Activated T-helper 2 cell treated with anti-CD3 and anti-CD28 coated beads, Interferon-gamma antibody, Interleukin-2, Interleukin-4, amounts not matched to agents 10 μg/mL and 5 μg/mL and 100 μg/mL, durations not matched to agents 14 hours and 24 hours and 36 hours (primary cell): ENCODE measurements around the gene KIF3A. TPM values are rescaled to one million over a fixed set of nuclear protein-coding genes. Genes with fewer than 3 reads are reported as not detected.

Source experiments
- DNase-seq: peaks from one replicate; pipeline ENCODE4 v3.0.0; 2021; ENCODE audit warnings: low spot score
- H3K27ac Mint-ChIP-seq: one replicate; pipeline ENCODE4 v1.8.0; 2021; ENCODE audit warnings: mixed read lengths
- H3K27me3 Mint-ChIP-seq: one replicate; pipeline ENCODE4 v1.8.0; 2021; ENCODE audit warnings: low read depth, mixed read lengths
- H3K36me3 Mint-ChIP-seq: one replicate; pipeline ENCODE4 v1.8.0; 2021; ENCODE audit warnings: low read depth, mixed read lengths
- H3K4me1 Mint-ChIP-seq: one replicate; pipeline ENCODE4 v1.8.0; 2021; ENCODE audit warnings: low read depth, mixed read lengths
- H3K4me3 Mint-ChIP-seq: one replicate; pipeline ENCODE4 v1.8.0; 2021; ENCODE audit warnings: low read depth, mild to moderate bottlenecking, moderate library complexity, mixed read lengths
- H3K9me3 Mint-ChIP-seq: one replicate; pipeline ENCODE4 v1.8.0; 2021; ENCODE audit warnings: mixed read lengths
- intact Hi-C: fragments of 100-400 bp; cut with micrococcal nuclease; formaldehyde crosslinking; loops from one replicate; pipeline ENCODE4 v1.15.1; 2023
- total RNA-seq: library from RNA; stranded (reverse); gene quantifications from 2 replicates; pipeline ENCODE4 v1.2.3, GENCODE V29; 2022

KIF3A gene
- total RNA-seq, 1 donor from 2014 or later, result 41.4 TPM

DNA sequence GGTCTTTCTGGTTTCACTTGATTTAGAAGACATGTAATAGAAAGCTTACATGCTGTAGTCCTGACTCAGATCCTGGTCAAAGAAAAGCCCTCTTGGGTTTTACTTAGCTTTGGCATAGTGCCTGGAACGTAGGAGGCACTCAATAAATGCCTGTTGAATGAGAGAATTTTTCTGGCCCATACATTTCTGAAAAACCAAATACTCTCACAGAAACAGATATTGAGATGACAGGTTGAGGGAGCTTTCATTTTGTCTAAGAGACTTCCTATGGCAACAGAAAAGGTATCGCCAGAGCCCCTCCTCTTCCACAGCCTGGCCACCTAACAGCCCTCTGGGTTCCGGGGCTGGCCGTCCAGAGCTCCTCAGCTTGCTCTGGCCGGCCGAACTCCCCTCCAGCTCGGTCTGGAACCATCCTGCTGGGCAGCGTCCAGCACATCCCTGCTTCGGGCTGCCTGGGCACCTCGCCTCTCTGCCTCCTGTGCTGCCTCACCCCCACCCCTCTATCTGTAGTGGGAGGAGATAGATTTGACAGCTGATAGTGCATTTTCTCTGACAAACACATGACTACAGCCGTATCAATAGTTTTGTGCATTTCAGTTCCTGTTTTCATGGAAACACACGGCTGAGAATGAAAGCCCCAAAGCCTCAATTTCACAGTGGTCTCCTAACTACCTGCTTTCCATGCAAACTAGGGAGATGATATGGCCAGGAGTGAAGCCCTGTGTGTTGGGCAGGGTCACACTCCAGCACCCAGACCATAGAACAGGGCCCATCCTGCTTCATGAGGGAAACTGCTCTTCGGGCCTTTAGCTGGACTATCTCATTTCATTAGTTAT lies 62.5 kb downstream of the KIF3A start:
- intact Hi-C loops, result loop anchor here (1.0 to 2.0 kb wide), 5 partner anchors 12 to 40 kb away; partner anchors contain the start of gene IL13
- Mint-ChIP-seq H3K27me3 (no peaks in the 10 kb centered on the region), H3K4me3 (peak overlapping the region; percentile 70), H3K27ac (peak overlapping the region; percentile 95), H3K4me1 (peaks cover 40% of the 10 kb centered on the region), H3K36me3 (peaks cover 10% of the 10 kb centered on the region), H3K9me3 (peaks cover 7% of the 10 kb centered on the region)
- DNase-seq, result no peak

DNA sequence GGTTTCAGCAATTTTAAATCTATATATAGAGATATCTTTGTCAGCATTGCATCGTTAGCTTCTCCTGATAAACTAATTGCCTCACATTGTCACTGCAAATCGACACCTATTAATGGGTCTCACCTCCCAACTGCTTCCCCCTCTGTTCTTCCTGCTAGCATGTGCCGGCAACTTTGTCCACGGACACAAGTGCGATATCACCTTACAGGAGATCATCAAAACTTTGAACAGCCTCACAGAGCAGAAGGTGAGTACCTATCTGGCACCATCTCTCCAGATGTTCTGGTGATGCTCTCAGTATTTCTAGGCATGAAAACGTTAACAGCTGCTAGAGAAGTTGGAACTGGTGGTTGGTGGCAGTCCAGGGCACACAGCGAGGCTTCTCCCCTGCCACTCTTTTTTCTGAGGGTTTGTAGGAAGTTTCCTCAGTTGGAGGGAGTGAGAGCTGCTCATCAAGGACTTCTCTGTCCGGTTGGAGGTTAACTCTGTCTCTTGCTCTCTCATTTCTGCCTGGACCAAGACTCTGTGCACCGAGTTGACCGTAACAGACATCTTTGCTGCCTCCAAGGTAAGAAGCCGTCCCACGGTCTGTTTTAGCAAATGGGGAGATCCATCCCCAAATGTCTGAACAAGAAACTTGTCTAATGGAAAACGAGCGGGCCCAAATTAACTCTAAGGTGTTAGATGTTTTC lies 63.3 kb downstream of the KIF3A start, which contains the start of gene IL4:
TSS of gene IL4 (plus strand) at position 51 of the 692 bp plus-strand sequence. CDS start at position 113, 62 bp downstream.
- H3K4me1 Mint-ChIP-seq, result peaks cover 40% of the 10 kb centered on the region
- H3K9me3 Mint-ChIP-seq, result peaks cover 7% of the 10 kb centered on the region
- peaks cover 8% of the 10 kb centered on the region for H3K36me3 Mint-ChIP-seq
- no peaks in the 10 kb centered on the region for H3K27me3 Mint-ChIP-seq
- peak within 1 kb of the TSS; percentile 70 for H3K4me3 Mint-ChIP-seq
- intact Hi-C loops, result loop anchor here (1.0 to 2.0 kb wide), 5 partner anchors 11 to 39 kb away; partner anchors contain the start of gene IL13
- no peak for DNase-seq
- peak within 1 kb of the TSS; percentile 95 for H3K27ac Mint-ChIP-seq

DNA sequence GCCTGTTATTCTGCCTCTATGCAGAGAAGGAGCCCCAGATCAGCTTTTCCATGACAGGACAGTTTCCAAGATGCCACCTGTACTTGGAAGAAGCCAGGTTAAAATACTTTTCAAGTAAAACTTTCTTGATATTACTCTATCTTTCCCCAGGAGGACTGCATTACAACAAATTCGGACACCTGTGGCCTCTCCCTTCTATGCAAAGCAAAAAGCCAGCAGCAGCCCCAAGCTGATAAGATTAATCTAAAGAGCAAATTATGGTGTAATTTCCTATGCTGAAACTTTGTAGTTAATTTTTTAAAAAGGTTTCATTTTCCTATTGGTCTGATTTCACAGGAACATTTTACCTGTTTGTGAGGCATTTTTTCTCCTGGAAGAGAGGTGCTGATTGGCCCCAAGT lies 63.9 kb downstream of the KIF3A start:
- intact Hi-C loops, result no loop called here
- H3K4me3 Mint-ChIP-seq, result no peak overlapping the region

DNA sequence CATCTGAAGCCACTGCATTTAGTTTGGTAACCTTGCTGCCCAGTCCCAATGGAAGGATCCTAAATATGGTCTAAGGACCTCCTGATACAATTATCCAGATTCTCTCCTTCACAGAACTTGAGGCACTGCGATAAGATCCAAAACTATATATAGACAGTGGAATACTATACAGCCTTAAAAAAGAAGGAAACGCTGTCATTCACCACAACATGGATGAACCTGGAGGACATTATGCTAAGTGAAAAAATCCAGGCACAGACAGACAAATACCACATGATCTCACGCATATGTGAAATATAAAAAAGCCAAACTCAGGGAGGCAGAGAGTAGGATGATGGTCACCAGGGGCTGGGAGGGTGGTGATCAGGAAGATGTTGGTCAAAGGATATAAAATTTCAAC lies 66.3 kb downstream of the KIF3A start:
- no peaks in the 10 kb centered on the region for H3K27me3 Mint-ChIP-seq
- intact Hi-C loops, result no loop called here
- H3K4me3 Mint-ChIP-seq, result no peak overlapping the region
- peaks cover 43% of the 10 kb centered on the region for H3K4me1 Mint-ChIP-seq
- no peak for DNase-seq
- peaks cover 7% of the 10 kb centered on the region for H3K9me3 Mint-ChIP-seq
- no peak overlapping the region for H3K27ac Mint-ChIP-seq
- H3K36me3 Mint-ChIP-seq, result peaks cover 3% of the 10 kb centered on the region

More for the DNA sequence above, 63.9 kb downstream of the KIF3A start:
- H3K27me3 Mint-ChIP-seq, result no peaks in the 10 kb centered on the region
- H3K36me3 Mint-ChIP-seq, result peaks cover 8% of the 10 kb centered on the region
- H3K4me1 Mint-ChIP-seq, result peaks cover 40% of the 10 kb centered on the region
- H3K9me3 Mint-ChIP-seq, result peaks cover 7% of the 10 kb centered on the region
- DNase-seq, result no peak
- peak overlapping the region; percentile 95 for H3K27ac Mint-ChIP-seq

DNA sequence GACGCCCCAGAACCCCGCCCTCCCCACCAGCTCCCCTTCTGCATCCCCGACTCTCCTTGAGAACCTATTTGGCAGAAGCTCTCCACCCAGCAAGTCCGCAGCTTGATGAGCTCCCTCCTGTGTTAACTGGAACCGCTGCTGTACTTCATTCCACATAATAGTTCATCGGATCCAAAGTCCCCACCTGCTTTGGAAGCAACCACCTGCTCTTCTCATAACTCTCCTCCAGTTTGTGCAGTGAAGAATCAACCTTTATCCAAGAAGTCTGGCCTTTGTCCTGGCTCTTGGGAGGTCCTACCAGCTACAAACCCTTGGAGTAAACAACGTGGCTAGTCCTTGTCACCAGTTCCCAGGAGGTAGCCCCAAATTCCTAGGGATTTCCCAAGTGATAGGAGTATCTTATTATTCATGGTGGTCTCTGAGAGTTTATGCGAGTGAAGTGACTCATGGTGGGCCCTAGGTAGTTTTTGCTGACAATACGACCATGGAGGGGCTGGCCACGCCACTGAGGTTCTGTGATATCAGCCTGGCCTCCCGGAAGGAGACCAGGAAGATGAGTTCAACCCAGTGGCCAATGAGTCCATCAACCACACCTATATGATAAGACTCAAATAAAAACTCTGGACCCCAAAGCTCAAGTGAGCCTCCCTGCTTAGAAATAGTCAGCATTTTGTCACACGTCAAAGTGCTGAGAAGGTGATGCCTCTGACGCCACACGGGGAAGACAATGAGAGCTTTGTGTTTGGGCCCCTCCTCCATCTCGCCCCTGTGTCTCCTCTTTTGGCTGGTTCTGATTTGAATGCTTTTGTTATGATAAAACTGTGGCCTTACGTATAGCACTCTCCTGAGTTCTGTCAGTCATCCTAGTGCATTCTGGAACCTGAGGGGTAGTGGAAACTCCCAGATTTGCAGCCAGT lies 67.1 kb downstream of the KIF3A start:
- Mint-ChIP-seq H3K27ac (no peak overlapping the region), H3K36me3 (peaks cover 2% of the 10 kb centered on the region), H3K9me3 (peaks cover 7% of the 10 kb centered on the region), H3K4me3 (no peak overlapping the region), H3K27me3 (no peaks in the 10 kb centered on the region), H3K4me1 (peaks cover 40% of the 10 kb centered on the region)
- DNase-seq, result no peak
- intact Hi-C loops, result no loop called here

DNA sequence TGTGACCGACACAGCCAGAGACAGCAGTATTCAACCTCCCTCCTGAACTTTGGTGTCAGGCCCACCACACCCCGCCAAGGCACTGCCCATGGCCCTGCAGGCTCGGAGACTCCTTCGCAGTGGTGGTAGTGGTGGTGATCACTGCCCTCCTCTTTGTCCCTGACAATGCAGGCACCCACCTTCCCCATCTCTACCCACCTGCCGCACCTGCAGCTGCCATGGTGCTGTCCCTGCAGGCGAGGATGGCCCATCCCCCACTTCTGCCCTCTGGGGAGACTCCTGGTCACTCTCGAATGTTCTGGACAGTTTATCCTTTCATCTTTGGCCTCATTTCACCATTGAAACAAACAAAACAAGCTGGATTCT lies 67.9 kb downstream of the KIF3A start:
- H3K36me3 Mint-ChIP-seq, result no peaks in the 10 kb centered on the region
- intact Hi-C loops, result no loop called here
- no peak overlapping the region for H3K4me3 Mint-ChIP-seq
- H3K9me3 Mint-ChIP-seq, result peaks cover 7% of the 10 kb centered on the region
- H3K27me3 Mint-ChIP-seq, result no peaks in the 10 kb centered on the region
- no peak for DNase-seq
- H3K27ac Mint-ChIP-seq, result no peak overlapping the region
- H3K4me1 Mint-ChIP-seq, result peaks cover 38% of the 10 kb centered on the region

DNA sequence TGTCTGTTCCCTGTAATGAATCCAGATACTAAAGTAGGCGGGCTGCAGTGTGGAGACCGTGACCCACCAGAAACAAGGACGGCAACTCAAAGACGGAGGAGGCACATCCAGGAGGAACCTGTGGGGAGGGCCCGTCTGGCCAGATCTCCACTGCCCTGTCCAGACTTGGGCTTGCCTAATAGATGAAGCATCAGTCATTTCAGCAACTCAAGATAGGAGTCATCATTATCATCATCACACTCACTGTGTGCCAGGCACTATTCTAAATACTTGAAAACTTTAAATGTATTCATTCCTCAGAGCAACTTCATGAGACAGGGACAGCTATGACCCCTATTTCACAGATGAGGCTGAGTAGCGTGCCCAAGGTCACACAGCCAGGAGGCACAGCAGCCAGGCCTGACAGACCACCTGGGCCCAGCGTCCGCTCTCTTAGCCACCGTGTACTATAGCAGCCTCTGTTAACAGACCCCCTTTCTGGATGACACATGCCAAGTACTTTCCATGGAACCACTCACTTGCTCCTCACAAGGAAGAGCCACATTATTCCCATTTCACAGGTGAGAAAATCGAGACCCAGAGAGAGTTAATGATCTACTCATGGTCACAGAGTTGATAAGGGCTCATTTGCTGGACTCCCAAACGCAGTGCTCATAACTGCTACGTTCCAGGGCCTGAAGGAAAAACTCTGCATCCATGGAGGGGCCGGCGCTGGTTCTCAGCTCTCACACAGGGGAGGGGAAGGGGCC lies 68.5 kb downstream of the KIF3A start:
- no peak overlapping the region for H3K4me3 Mint-ChIP-seq
- no peak overlapping the region for H3K27ac Mint-ChIP-seq
- H3K9me3 Mint-ChIP-seq, result peaks cover 7% of the 10 kb centered on the region
- intact Hi-C loops, result no loop called here
- no peak for DNase-seq
- H3K36me3 Mint-ChIP-seq, result no peaks in the 10 kb centered on the region
- no peaks in the 10 kb centered on the region for H3K27me3 Mint-ChIP-seq
- peaks cover 38% of the 10 kb centered on the region for H3K4me1 Mint-ChIP-seq

DNA sequence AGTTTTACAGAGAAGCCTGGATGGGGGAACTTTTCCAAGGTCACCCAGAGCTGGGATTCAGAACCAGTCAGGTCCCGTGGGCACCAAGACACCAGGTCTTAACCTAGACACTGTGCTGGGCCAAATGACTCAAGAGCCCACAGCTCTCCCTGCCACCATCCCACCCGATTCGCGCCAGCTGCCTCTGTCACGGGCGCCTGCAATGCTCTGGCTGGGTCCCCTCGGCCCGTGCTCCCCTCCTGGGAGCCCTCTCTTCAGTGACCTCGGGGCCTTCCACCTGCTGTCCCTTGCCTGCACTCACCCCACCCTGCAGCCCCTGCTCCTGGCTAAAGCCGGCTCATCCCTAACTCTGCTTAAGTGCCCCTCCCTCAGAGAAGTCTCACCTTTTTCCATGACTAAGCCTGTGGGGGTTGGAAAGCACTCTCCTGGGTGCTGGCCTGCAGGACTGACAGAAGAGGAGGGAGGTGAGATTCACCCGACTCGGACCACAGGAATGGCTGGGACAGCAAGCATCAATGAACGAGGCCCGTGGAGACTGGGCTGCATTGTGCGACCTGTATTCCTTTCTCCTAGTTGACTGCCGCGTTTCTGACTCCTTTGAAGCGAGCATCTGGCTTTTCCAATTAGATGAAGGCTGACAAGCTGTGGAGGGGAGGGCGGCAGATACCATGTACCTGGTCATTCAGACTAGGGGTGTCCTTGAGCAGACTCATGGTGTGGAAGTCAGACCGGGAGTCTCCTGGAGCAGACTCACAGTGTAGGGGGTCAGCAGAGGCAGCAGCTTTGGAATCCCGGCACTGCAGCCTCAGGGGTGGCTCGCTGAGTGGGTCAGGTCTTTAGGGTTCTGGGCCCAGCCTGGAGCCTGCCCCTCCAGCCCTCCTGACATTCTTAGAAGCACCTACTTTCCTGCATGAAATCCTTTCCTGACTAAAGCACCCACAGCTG lies 69.3 kb downstream of the KIF3A start:
- intact Hi-C loops, result no loop called here
- Mint-ChIP-seq H3K27me3 (no peaks in the 10 kb centered on the region), H3K27ac (no peak overlapping the region), H3K4me1 (peaks cover 39% of the 10 kb centered on the region), H3K4me3 (no peak overlapping the region), H3K9me3 (peaks cover 7% of the 10 kb centered on the region), H3K36me3 (no peaks in the 10 kb centered on the region)
- DNase-seq, result no peak

DNA sequence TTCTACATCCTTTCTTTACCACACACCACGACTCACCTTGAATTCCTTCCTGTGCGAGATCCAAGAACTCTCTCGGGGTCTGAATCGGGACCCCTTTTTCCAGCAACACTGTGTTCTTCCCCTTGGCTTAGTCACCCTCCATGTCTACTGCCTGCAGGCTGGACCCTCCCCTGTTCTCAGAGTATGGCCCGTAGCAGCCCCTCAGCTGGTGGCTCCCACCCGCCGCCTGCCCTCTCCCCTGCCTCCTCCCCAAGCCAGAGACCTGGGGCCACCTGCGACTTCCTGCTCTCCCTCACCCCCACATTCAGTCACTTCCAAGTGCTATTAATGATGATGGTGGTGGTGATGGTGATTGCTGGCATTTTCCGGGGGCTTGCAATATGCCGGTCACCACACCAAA lies 70.0 kb downstream of the KIF3A start:
- Mint-ChIP-seq H3K27ac (peak overlapping the region; percentile 5), H3K4me3 (no peak overlapping the region), H3K9me3 (peaks cover 7% of the 10 kb centered on the region), H3K4me1 (peaks cover 41% of the 10 kb centered on the region), H3K36me3 (no peaks in the 10 kb centered on the region), H3K27me3 (no peaks in the 10 kb centered on the region)
- DNase-seq, result no peak
- intact Hi-C loops, result no loop called here

DNA sequence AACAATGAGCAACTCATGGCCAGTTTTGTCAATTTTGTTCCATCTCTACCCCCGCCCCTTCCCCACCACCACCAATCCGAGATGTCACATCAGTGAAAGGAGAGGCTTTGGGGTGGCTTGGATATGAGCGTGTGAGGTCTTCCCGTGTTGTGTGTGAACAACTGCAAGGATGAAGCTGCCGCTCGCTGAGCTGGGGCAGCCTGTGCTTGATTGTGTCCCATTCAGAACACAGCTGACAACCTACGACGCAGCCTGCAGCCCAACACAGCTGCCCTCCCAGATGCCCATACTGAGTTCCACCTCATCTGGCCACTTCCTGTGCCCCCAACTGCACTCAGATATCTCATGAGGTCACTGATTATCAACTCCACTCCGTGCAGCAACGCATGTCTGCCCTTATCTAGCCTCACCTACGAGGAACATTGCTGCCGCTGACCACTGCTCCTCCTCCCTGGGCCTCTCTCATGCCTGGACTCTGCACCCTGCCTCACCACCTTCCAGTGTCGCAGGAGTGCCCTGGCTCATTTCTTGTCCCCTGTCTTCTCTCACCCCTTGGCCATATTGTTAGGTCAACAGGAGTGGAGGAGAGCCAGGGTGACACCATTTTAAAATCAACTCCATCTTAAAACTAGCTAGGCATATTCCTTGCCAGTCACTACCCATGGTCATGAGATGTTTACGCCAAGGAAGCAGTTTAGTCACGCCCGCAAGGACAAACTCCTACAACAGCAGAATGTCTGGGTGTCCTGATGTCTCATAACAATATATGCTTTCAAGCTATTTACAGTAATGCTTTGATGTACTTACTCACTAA lies 70.8 kb downstream of the KIF3A start:
- Mint-ChIP-seq H3K27ac (peak overlapping the region; percentile 29), H3K9me3 (peaks cover 7% of the 10 kb centered on the region)
- intact Hi-C loops, result no loop called here

More for the DNA sequence above, 70.8 kb downstream of the KIF3A start:
- no peaks in the 10 kb centered on the region for H3K27me3 Mint-ChIP-seq
- no peak for DNase-seq
- H3K4me1 Mint-ChIP-seq, result peaks cover 49% of the 10 kb centered on the region
- no peaks in the 10 kb centered on the region for H3K36me3 Mint-ChIP-seq
- no peak overlapping the region for H3K4me3 Mint-ChIP-seq
